WTC11 (cell line): ENCODE results near the gene CLDN20.

Source experiments
- CTCF ChIP-seq: fragments of 200-600 bp; IDR thresholded peaks from 2 replicates; pipeline ENCODE4 v1.8.0; 2022; ENCODE audit warnings: antibody characterized with exemption
- NR3C1 ChIP-seq: sonication (generic); formaldehyde crosslinking; conservative IDR thresholded peaks from 2 replicates; pipeline ENCODE4 v1.8.1; 2023; ENCODE audit warnings: low read depth, mild to moderate bottlenecking, missing genetic modification reagents
- SP1 ChIP-seq: sonication (generic); formaldehyde crosslinking; conservative IDR thresholded peaks from 2 replicates; pipeline ENCODE4 v1.8.1; 2022; ENCODE audit warnings: missing genetic modification reagents

- no peak for TF ChIP-seq SP1 (CRISPR knock-in tag)
- no peak for TF ChIP-seq NR3C1
- no peak for TF ChIP-seq CTCF
These were observed 47.9 kb upstream of the CLDN20 start for GRCh38 chr6:155215906-155216305.
